ENCODE results near the gene APMAP. TPM values are rescaled to one million over a fixed set of nuclear protein-coding genes. Genes with fewer than 3 reads are reported as not detected.

APMAP gene
- total and polyA plus RNA-seq, 10 of the 15 experiments (the other 5 are each of a cell fraction or from before 2014, with no cell fraction given), result 12.1 to 60.2 (median 32.7) TPM

GRCh38 chr20:24939036-24939435 lies 53.5 kb downstream of the APMAP start:
- no peaks in the 10 kb centered on the region for H3K36me3 ChIP-seq (ENCODE audit: control insufficient read depth in 2 of 2, insufficient read depth in 2 of 2, low read length in 1 of 2)
- DNase-seq (ENCODE audit: low read depth, low spot score), result no peak
- no peak overlapping the region for H3K27ac ChIP-seq (ENCODE audit: control insufficient read depth, insufficient read depth)
- in situ Hi-C loops (cut with MboI), result no loop called here
- RAD21 ChIA-PET (ENCODE audit: unreplicated experiment), result no interaction called here
- no peaks in the 10 kb centered on the region for H4K20me1 ChIP-seq (ENCODE audit: control insufficient read depth, insufficient read depth)
- no peak overlapping the region for H2AFZ ChIP-seq (ENCODE audit: control insufficient read depth, low read depth, low read length)
- TF ChIP-seq MEF2B (IDR thresholded peaks at IDR 0.05; ENCODE audit: partially characterized antibody, poor library complexity, severe bottlenecking) (no peak), IRF5 (IDR thresholded peaks at IDR 0.05; ENCODE audit: borderline replicate concordance) (no peak), HSF1 (IDR thresholded peaks at IDR 0.05; ENCODE audit: low read depth, low read length) (no peak), CBX3 (IDR thresholded peaks at IDR 0.05; ENCODE audit: borderline replicate concordance, low read depth) (no peak), POLR2A (IDR thresholded peaks at IDR 0.05; ENCODE audit: low read depth, low read length) (no peak), RAD51 (IDR thresholded peaks at IDR 0.05) (no peak), NKRF (conservative IDR thresholded peaks at IDR 0.05) (no peak), ASH2L (IDR thresholded peaks at IDR 0.05; ENCODE audit: borderline replicate concordance, low read depth) (no peak)
- no peaks in the 10 kb centered on the region for H3K79me2 ChIP-seq (ENCODE audit: control insufficient read depth, insufficient read depth, low read length)
- no TSS peak for BruUV-seq (replicated peaks)
- WGBS (ENCODE audit: insufficient coverage, insufficient replicate concordance, low lambda C conversion rate, missing lambda C conversion rate), result 23% methylated on average over 4 of the region's 4 CpGs
- SMC1A ChIA-PET (ENCODE audit: uncharacterized antibody, unreplicated experiment), result no interaction called here
- no peak for FAIRE-seq
- no peaks in the 10 kb centered on the region; the same call in 1 of the 3 replicates for H3K9me3 ChIP-seq (replicated peaks; ENCODE audit: control insufficient read depth, insufficient read depth, low read length)
- no peaks in the 10 kb centered on the region for H3K4me1 ChIP-seq (ENCODE audit: control insufficient read depth, insufficient read depth, low read length)
- intact Hi-C loops (cut with micrococcal nuclease; ENCODE audit: unreplicated experiment), result no loop called here
- POLR2A ChIA-PET, result no interaction called here
- H3K4me3 ChIP-seq, result no peak overlapping the region
- H3K9ac ChIP-seq (ENCODE audit: control insufficient read depth, insufficient read depth, low read length), result no peak overlapping the region
- no peaks in the 10 kb centered on the region for H3K27me3 ChIP-seq (replicated peaks in 1 of 2; ENCODE audit: control insufficient read depth in 2 of 2, insufficient read depth in 2 of 2, low read length in 1 of 2)
- ATAC-seq, result no peak
- H3K4me2 ChIP-seq (ENCODE audit: control insufficient read depth, insufficient read depth), result no peak overlapping the region
- CTCF ChIA-PET, result interaction anchor here (0.6 to 0.7 kb wide), 2 partner anchors 9 to 23 kb away, joined by 3 read pairs; no protein-coding TSS in a partner anchor
